BJ (cell line): Measurements from ENCODE around the gene TRMT10B. TPM values are rescaled to one million over a fixed set of nuclear protein-coding genes. Genes with fewer than 3 reads are reported as not detected.

Experiments used
- CTCF ChIA-PET: fragments of 350-600 bp; formaldehyde crosslinking; extraction: SDS; loops from one replicate; lab custom pipeline; 2021; ENCODE audit warnings: antibody characterized with exemption, inconsistent platforms; lab: Yijun Ruan, JAX
- POLR2A ChIA-PET: fragments of 300-600 bp; sonication (Branson Sonifier 250); formaldehyde crosslinking; extraction: SDS; loops from one replicate; lab custom pipeline; 2021; ENCODE audit warnings: antibody characterized with exemption; lab: Charles Lee
- DNase-seq: peaks from one replicate; pipeline ENCODE4 v3.0.0-alpha.2; 2011; ENCODE audit warnings: low read depth
- H3K27me3 ChIP-seq: 2 replicates; pipeline ENCODE4 v1.6.0; 2011; ENCODE audit warnings: low read length; ENCODE audit not compliant: control insufficient read depth, insufficient read depth
- H3K36me3 ChIP-seq: 2 replicates; pipeline ENCODE4 v1.5.1; 2011; ENCODE audit warnings: low read length; ENCODE audit not compliant: control insufficient read depth, insufficient read depth
- H3K4me3 ChIP-seq: 2 replicates; pipeline ENCODE4 v1.5.1; 2011; ENCODE audit warnings: low read depth, mild to moderate bottlenecking, control low read depth, low read length
- CTCF ChIP-seq: IDR thresholded peaks from 2 replicates; pipeline ENCODE4 v1.5.1; 2011; ENCODE audit warnings: low read depth, mild to moderate bottlenecking, control low read depth, inconsistent platforms, low read length, moderate library complexity; ENCODE audit not compliant: insufficient read depth
- polyA plus RNA-seq: library from polyadenylated mRNA; depleted of rRNA; stranded (reverse); fragments of >200 nt; gene quantifications from 2 replicates; pipeline ENCODE4 v1.2.3, GENCODE V29; 2011

Gene TRMT10B
- polyA plus RNA-seq, 1 experiment = 5.3 TPM

DNA sequence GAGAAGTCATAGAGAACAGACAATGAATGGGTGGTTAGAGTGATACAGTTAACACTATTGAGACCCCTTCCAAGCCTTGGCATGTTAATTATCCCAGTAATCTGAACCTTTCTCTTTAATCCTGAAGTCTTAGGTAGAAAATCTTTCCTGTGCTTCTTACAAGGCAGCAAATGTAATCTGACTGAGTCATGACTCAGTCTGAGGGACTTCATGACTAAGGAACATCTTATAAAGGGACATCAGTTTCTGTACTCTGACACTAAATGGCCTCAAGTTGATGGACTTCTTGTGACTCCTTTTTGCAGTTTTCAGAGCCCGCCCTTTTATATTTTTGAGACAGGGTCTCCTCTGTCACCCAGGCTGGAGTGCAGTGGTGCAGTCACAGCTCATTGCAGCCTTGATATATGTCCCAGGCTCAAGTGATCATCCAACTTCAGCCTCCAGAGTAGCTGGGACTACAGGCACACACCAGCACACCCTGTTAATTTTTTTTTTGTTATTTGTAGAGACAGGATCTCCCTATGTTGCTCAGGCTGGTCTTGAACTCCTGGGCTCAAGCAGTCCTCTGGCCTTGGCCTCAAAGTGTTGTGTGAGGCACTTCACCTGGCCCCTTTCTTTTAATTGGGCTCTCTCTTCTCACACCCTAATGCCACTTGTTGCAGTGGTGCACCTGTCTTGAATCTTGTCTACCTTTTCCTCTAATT is 21.8 kb downstream of the TRMT10B start:
- no peak for DNase-seq
- CTCF ChIA-PET = interaction anchor here (0.7 to 0.8 kb wide), 3 partner anchors 10 to 196 kb away, joined by 3 to 4 read pairs (median 3); partner anchors contain the start of gene EXOSC3
- no peak overlapping the region for H3K4me3 ChIP-seq
- TF ChIP-seq CTCF = no peak
- no peaks in the 10 kb centered on the region for H3K27me3 ChIP-seq
- peaks cover 11% of the 10 kb centered on the region for H3K36me3 ChIP-seq
- POLR2A ChIA-PET = no interaction called here

DNA sequence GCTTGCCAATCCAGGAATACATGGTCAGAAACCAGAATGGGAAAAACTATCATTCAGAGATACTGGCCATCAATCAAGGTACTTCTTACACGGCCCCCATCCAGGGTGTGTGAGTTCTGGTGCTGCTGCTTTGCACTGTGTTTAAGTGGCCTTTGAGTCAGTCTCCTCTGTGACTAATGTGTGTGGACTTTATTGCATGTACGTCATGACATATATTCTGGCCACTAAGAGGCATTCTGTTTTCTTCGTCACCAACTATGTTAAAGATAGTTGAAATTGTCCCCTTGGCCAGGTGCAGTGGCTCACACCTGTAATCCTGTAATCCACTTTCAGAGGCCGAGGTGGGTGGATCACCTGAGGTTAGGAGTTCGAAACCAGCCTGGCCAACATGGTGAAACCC is 22.7 kb downstream of the TRMT10B start:
- no peak overlapping the region for H3K4me3 ChIP-seq
- H3K27me3 ChIP-seq = no peaks in the 10 kb centered on the region
- H3K36me3 ChIP-seq = peaks cover 11% of the 10 kb centered on the region
- no peak for DNase-seq
- ChIA-PET POLR2A (no interaction called here), CTCF (interaction anchor here (0.8 kb wide), 2 partner anchors 13 to 197 kb away, joined by 3 to 4 read pairs; no protein-coding TSS in a partner anchor)
- no peak for TF ChIP-seq CTCF

DNA sequence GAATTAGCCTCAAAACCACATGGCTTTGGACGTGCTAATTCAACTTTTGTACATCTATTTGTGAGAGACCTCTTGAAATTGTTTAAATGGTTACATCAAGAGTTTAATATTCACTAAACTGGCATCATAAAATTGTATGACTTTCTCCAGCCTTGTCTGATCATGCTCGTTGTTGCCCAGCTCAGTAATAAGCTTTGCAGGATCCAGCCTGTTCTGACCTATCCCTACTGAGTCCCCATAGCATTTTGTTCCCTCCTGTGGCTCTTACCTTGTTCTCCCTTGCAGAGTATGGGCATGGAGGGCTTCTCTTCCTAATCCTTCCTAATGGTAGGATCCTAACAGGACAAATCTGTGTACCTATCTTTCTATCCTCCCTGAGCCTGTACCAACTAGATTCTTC is 24.9 kb downstream of the TRMT10B start:
- no peak for DNase-seq
- Histone ChIP-seq H3K36me3 (peaks cover 12% of the 10 kb centered on the region), H3K27me3 (no peaks in the 10 kb centered on the region), H3K4me3 (no peak overlapping the region)
- ChIA-PET CTCF (no interaction called here), POLR2A (no interaction called here)
- TF ChIP-seq CTCF = no peak

- POLR2A ChIA-PET = no interaction called here
- peaks cover 5% of the 10 kb centered on the region; the same call in 1 of the 2 replicates for H3K36me3 ChIP-seq
- no peak for DNase-seq
- peak overlapping the region; percentile 82 for H3K4me3 ChIP-seq
- no peaks in the 10 kb centered on the region for H3K27me3 ChIP-seq
- TF ChIP-seq CTCF = no peak
- CTCF ChIA-PET = interaction anchor here (0.7 to 2.6 kb wide), 3 partner anchors 13 to 58 kb away, joined by 3 to 7 read pairs (median 3); no protein-coding TSS in a partner anchor
Observed at GRCh38 chr9:37784291-37784615, 30.6 kb downstream of the TRMT10B start.

GRCh38 chr9:37784616-37785483 is 31.2 kb downstream of the TRMT10B start, which contains the start of gene EXOSC3:
EXOSC3 (minus strand) TSS chr9:37785064; CDS start chr9:37785044, 20 bp downstream.
- peaks cover 5% of the 10 kb centered on the region; the same call in 1 of the 2 replicates for H3K36me3 ChIP-seq
- peak; percentile 38 for DNase-seq
- ChIA-PET CTCF (interaction anchor here (0.7 to 2.6 kb wide), 3 partner anchors 10 to 29 kb away, joined by 3 to 7 read pairs (median 3); no protein-coding TSS in a partner anchor), POLR2A (interaction anchor here (0.7 to 1.0 kb wide), 2 partner anchors 13 to 16 kb away, joined by 5 to 17 read pairs; no protein-coding TSS in a partner anchor)
- peak within 1 kb of the TSS; percentile 82 for H3K4me3 ChIP-seq
- no peaks in the 10 kb centered on the region for H3K27me3 ChIP-seq
- no peak for TF ChIP-seq CTCF
